NT2/D1 (cell line): Measurements from ENCODE around the gene TMEM225B.

Experiments
- DNase-seq: peaks from one replicate; pipeline ENCODE4 v3.0.0-alpha.2; 2011; ENCODE audit warnings: low read depth, low spot score
- H3K27me3 ChIP-seq: 2 replicates; pipeline ENCODE4 v1.6.0; 2011; ENCODE audit warnings: mild to moderate bottlenecking; ENCODE audit not compliant: insufficient read length, insufficient read depth
- H3K36me3 ChIP-seq: 2 replicates; pipeline ENCODE4 v1.6.1; 2011; ENCODE audit warnings: mild to moderate bottlenecking, low read length, mixed read lengths; ENCODE audit not compliant: insufficient read depth, insufficient read length
- H3K4me1 ChIP-seq: 2 replicates; pipeline ENCODE4 v1.5.1; 2011; ENCODE audit not compliant: insufficient read depth, insufficient read length
- H3K4me3 ChIP-seq: 2 replicates; pipeline ENCODE4 v1.5.1; 2011; ENCODE audit warnings: low read depth; ENCODE audit not compliant: insufficient read length
- H3K9ac ChIP-seq: 2 replicates; pipeline ENCODE4 v1.6.0; 2011; ENCODE audit warnings: low read depth; ENCODE audit not compliant: insufficient read length
- H3K9me3 ChIP-seq: 2 replicates; pipeline ENCODE4 v1.5.1; 2011; ENCODE audit warnings: mild to moderate bottlenecking, low read length; ENCODE audit not compliant: insufficient read depth
- SUZ12 ChIP-seq: IDR thresholded peaks from 2 replicates; pipeline ENCODE4 v1.6.1; 2011; ENCODE audit not compliant: insufficient read length, insufficient read depth; ENCODE audit errors: extremely low read depth
- YY1 ChIP-seq: IDR thresholded peaks from 2 replicates; pipeline ENCODE4 v1.6.1; 2011; ENCODE audit not compliant: insufficient read length, insufficient read depth
- ZNF274 ChIP-seq: IDR thresholded peaks from 2 replicates; pipeline ENCODE4 v1.6.1; 2011; ENCODE audit warnings: mild to moderate bottlenecking, low read depth, low read length

TMEM225B gene

DNA sequence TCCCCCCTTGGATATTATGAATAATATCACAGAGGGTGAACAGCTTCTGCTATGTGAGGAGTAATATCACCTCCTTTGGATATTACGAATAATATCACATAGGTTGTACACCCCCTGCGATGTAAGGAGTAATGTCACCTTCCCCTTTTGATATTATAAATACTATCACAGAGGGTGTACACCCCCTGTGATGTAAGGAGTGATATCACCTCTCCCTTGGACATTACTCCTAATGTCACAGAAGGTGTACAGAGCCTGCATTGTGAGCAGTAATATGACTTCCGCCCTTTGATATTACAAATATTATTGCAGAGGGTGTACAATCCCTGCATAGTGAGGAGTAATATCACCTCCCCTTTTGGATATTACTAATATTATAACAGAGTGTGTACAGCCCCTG, 9.2 kb upstream of the TMEM225B start:
- Histone ChIP-seq H3K4me3 (no peak overlapping the region), H3K9me3 (no peaks in the 10 kb centered on the region), H3K4me1 (no peaks in the 10 kb centered on the region), H3K9ac (no peak overlapping the region), H3K36me3 (no peaks in the 10 kb centered on the region), H3K27me3 (peaks cover 11% of the 10 kb centered on the region)
- TF ChIP-seq YY1 (no peak), SUZ12 (no peak), ZNF274 (no peak)
- no peak for DNase-seq

DNA sequence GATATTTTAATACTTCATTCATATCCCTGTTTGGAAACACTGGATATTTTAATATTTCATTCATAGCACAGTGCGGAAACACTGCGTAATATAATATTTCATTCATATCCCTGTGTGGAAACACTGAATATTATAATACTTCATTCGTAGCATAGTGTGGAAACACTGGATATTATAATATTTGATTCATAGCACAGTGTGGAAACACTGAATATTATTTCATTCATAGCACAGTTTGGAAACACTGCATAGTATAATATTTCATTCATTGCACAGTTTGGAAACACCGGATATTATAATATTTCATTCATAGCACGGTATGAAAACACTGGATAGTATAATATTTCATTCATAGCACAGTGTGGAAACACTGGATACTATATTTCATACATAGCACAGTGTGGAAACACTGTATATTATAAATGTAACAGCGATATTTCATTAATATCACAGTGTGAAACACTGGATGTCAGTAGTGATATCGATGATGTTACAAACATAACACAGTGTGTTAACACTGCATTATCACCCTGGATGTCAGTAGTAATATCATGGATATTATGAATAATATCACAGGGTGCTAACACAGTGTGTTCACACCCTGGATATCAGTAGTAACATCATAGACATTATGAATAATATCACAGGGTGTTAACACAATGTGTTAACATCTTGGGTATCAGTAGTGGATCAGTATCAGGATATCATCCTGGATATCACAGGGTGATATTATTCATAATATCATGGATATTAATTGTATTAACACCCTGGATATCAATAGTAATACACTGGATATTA, 2.9 kb upstream of the TMEM225B start:
- Histone ChIP-seq H3K36me3 (no peaks in the 10 kb centered on the region), H3K9ac (no peak overlapping the region), H3K4me3 (no peak overlapping the region), H3K9me3 (no peaks in the 10 kb centered on the region), H3K27me3 (no peaks in the 10 kb centered on the region), H3K4me1 (no peaks in the 10 kb centered on the region)
- TF ChIP-seq YY1 (no peak), ZNF274 (no peak), SUZ12 (no peak)
- no peak for DNase-seq

DNA sequence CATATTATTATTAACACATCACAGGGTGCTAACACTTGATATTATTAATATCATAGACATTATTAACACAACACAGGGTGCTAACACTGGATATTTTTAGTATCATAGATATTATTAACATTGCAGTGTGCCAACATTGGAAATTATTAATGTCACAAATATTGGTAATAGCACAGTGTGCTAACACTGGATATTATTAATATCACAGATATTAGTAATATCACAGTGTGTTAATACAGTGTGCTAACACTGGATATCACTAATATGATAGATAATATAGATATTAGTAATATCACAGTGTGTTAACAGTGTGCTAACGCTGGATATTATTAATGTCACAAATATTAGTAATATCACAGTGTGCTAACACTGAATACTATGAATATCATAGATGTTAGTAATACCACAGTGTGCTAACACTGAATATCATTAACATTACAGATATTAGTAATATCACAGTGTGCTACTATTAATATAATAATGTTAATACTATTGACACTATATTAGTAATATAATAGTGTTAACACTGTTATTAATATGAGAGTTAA, 1.6 kb upstream of the TMEM225B start:
- no peak for DNase-seq
- Histone ChIP-seq H3K36me3 (no peaks in the 10 kb centered on the region), H3K4me1 (no peaks in the 10 kb centered on the region), H3K9me3 (no peaks in the 10 kb centered on the region), H3K27me3 (no peaks in the 10 kb centered on the region), H3K4me3 (no peak overlapping the region), H3K9ac (no peak overlapping the region)
- TF ChIP-seq ZNF274 (no peak), YY1 (no peak), SUZ12 (no peak)

DNA sequence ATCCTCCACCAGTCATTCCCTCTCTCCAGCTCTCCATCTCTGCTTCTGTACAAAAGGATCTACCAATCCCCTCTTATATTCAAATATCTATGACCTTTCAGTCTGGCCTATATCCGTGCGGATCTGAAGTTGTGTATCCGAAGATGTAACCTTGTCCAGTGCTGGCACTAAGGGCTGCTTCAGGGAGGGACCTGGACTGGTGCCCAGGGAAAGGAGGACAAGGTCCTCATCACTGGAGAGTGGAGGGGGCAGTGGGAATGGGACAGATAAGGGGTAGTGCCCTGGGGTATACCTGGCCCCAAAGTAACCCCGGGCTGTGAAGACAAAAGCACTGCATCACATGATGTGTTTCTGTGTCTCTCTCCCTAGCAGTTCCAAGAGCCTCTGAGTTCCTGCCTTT, 1.8 kb downstream of the TMEM225B start:
- Histone ChIP-seq H3K4me3 (no peak overlapping the region), H3K27me3 (no peaks in the 10 kb centered on the region), H3K4me1 (no peaks in the 10 kb centered on the region), H3K9me3 (no peaks in the 10 kb centered on the region), H3K36me3 (no peaks in the 10 kb centered on the region), H3K9ac (no peak overlapping the region)
- DNase-seq = no peak
- TF ChIP-seq YY1 = no peak
- TF ChIP-seq ZNF274 = no peak
- no peak for TF ChIP-seq SUZ12

DNA sequence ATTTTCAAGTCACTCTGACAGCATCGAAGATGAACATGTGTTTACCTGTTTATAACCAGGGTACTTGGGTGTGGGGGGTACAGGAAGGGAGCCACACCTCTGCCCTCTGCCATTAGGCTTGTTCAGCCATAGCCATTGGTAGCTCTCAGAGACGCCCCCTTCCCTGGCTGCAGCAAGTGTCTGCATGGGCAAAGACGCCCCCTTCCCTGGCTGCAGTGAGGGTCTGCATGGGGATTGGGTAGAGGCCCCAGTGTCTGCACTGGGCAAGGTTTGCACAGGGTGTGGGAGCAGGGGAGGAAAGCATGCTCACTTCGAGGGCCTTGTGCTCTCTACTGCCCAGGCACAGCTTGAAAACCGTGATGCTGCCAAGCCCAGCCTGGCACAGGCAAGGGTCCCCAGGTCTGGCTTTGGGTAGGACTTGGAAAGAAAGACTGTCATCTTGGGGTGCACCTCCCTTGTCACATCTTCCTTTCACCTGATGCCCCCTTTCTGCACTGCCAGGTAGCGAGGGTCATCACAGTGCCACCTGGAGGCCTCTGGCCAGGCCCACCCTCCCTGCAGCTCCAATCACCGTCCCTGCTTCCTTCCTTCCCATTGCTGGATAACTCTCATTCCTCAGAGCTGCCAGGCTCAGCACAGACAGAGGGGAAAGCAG, 3.7 kb downstream of the TMEM225B start:
- H3K4me3 ChIP-seq = no peak overlapping the region
- no peak for TF ChIP-seq YY1
- no peak for TF ChIP-seq SUZ12
- no peak for TF ChIP-seq ZNF274
- no peaks in the 10 kb centered on the region for H3K36me3 ChIP-seq
- no peak for DNase-seq
- no peak overlapping the region for H3K9ac ChIP-seq
- H3K4me1 ChIP-seq = no peaks in the 10 kb centered on the region
- H3K27me3 ChIP-seq = no peaks in the 10 kb centered on the region
- H3K9me3 ChIP-seq = no peaks in the 10 kb centered on the region

DNA sequence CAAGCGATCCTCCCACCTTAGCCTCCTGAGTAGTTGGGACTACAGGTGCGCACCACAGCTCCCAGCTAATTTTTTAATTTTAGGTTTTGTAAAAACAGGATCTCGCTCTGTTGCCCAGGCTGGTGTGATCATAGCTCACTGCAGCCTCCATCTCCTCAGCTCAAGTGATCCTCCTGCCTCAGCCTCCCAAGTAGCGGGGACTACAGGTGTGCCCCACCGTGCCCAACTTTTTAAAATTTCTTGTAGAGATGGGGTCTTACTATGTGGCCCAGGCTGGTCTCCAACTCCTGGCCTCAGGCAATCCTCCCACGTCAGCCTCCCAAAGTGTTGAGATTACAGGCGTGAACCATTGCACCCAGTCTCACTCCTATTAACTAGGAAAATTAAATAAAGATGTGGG, 7.5 kb downstream of the TMEM225B start:
- DNase-seq = no peak
- Histone ChIP-seq H3K9me3 (no peaks in the 10 kb centered on the region), H3K4me1 (peaks cover 4% of the 10 kb centered on the region), H3K27me3 (no peaks in the 10 kb centered on the region), H3K36me3 (no peaks in the 10 kb centered on the region), H3K9ac (no peak overlapping the region), H3K4me3 (no peak overlapping the region)
- TF ChIP-seq YY1 (no peak), SUZ12 (no peak), ZNF274 (no peak)

DNA sequence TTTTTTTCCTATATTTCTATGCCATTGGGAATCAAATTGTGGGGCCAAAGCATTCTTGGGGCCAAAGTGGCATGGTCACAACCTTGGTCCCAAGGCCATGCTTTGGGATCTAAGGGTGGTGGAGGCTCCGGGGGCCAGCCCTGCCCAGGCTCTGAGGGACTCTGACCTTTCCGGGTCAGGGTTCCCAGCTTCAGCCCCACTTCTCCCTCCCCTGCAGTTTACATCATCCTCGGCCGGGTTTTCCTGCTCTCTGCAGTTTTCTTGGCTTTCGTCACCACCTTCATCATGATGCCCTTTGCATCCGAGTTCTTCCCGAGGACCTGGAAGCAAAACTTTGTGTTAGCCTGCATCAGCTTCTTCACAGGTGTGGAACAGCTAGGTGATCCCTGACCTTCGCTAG, 8.5 kb downstream of the TMEM225B start:
- H3K9me3 ChIP-seq = no peaks in the 10 kb centered on the region
- TF ChIP-seq SUZ12 (no peak), ZNF274 (no peak), YY1 (no peak)
- no peak for DNase-seq
- no peak overlapping the region for H3K9ac ChIP-seq
- no peaks in the 10 kb centered on the region for H3K27me3 ChIP-seq
- no peak overlapping the region for H3K4me3 ChIP-seq
- H3K4me1 ChIP-seq = peaks cover 4% of the 10 kb centered on the region
- H3K36me3 ChIP-seq = no peaks in the 10 kb centered on the region
